COLO668 (cell line): ENCODE data around the gene GNAI2.
"Not testable (repeated sequence)": the region's sequence is repeated elsewhere in the genome, so short reads cannot be mapped to it uniquely, and the experiment has no call there.

Experiments
- DNase-seq: peaks from one replicate; lab custom pipeline; 2025; ENCODE audit not compliant: unreplicated experiment; lab: John Stamatoyannopoulos, UW

GNAI2 gene

DNA sequence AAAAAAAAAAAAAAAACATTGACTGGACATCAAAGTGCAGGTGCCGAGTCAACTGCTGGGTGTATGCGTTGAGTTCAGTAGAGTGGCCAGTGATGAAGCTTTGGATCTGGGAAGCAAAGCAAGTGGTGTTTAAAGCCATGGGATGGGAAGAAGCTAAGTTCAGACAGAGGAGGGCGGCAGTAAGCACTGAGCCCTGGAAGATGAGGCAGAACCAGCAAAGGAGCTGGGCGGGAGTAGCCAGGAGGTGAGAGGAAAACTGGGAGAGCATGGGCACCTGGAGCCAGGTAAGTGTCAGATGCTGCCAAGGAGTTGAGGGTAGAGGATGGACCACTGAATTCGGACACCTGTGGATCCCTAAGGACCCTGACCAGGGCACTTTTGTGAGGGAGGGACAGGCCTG, 11.4 kb upstream of the GNAI2 start:
- DNase-seq: no peak

GRCh38 chr3:50226888-50227389, 9.1 kb upstream of the GNAI2 start:
- DNase-seq: peak; percentile 41

DNA sequence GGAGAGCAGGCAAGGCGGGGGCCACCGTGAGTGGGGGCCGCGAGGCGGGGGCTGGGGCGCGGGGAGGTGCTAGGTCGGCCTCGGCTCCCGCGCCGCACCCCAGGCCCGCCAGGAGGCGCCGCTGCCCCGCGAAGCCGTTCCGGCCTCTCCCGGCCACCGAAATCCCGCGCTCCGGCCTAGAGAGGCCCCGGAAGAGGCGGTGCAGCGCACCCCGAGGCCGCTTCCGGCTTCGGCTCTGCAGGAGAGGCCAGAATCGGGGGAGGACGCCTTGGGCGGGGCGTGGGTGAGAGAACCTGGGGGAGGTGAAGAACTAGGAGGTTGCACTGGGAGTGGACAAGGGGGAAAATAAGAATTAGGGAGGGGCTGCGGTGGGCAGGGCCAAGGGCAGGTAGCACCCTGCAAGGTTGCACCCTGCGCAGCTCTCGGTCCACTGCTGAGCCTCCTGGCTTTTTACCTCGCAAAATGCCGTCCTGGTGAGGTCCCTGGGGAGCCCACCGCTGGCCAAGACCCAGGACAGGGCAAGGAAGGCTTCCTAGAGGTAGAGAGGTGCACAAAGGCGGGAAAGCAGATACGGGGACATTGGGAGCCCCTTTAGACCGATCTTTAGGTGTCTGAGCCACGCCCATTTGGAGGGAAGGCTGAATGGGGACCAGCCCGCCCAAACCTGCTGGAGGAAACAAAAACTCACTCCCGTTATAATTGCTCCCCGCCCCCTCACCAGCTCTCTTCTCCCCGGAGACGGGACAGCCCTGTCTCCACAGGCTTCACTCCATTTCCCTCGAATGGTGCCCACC, 8.4 kb upstream of the GNAI2 start:
- peak; percentile 91 for DNase-seq

GRCh38 chr3:50228184-50228763, 7.7 kb upstream of the GNAI2 start:
- DNase-seq: not testable (repeated sequence)

GRCh38 chr3:50229490-50229889, 6.5 kb upstream of the GNAI2 start:
- no peak for DNase-seq

DNA sequence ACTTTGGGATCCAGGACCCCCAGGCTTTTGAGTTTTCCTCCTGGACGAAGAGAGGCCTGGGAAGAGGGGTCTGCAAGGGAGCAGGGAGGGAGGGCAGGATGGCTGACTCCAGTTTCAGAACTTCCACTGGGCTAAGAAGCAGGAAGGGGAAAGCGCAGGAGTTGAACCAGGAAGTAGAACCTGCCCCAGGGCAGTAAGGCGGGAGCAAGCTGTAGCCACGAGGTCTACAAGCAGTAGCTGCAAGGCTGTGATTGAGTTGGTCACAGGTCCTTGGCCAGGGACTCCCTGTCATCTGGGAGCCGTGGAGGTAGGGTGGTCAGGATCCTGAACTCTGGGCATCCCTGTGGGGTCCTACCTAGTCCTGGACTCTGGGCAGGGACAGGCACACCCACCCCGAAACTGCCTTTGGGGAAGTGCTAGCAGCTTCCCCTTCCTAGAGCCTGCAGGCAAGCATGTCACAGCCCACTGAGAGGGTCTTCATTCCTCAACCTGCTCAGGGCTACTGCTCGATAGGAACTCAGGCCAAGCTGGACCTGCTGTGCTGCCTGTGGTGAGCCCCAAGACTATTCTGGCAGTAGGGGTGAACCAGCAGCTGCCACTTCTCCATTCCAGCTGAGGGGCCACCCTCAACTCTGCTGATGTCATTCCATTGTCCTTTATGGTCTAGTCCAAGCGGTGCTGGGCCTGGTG, 5.8 kb upstream of the GNAI2 start:
- DNase-seq: no peak

GRCh38 chr3:50230794-50231125, 5.2 kb upstream of the GNAI2 start:
- no peak for DNase-seq

DNA sequence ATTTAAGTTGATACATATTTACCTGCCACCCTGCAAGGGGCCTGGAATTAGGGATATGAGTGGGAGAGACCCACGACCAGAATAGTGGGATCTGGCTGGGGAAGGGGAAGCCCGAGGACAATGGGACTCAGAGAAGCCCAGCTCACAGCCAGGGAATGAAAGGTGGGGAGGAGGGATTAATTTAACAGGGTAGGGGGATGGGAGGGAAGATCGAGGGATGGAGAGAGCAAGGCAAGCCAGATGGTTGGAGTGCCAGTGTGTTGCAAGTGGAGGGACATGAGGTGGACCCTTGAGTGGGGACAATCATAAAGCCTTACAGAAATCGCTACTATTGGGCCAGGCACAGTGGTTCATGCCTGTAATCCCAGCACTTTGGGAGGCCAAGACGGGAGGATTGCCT, 4.4 kb upstream of the GNAI2 start:
- DNase-seq: no peak

GRCh38 chr3:50232303-50232702, 3.7 kb upstream of the GNAI2 start:
- DNase-seq: no peak

DNA sequence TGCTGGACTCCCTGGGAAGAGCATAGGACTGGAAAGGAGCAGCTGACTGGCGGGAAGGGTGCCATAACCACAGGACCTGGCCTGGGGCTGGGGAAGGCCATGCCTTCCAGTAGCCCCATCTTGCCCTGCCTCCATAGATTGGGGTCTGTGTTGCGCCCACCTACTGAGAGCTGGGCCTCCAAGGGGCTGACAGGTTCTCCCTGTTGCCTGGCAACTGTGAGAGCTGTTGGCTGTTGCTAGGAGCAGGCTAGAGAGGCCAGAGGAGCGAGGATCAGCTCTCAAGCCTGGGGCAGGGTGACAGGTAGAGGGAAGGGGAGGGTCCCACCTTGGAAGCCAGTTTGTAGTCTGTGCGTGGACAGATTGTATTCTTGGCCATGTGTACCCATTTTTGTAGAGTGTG, 2.8 kb upstream of the GNAI2 start:
- DNase-seq: peak; percentile 6

- no peak for DNase-seq
These were observed 604 bp downstream of the GNAI2 start for GRCh38 chr3:50236484-50237132.

DNA sequence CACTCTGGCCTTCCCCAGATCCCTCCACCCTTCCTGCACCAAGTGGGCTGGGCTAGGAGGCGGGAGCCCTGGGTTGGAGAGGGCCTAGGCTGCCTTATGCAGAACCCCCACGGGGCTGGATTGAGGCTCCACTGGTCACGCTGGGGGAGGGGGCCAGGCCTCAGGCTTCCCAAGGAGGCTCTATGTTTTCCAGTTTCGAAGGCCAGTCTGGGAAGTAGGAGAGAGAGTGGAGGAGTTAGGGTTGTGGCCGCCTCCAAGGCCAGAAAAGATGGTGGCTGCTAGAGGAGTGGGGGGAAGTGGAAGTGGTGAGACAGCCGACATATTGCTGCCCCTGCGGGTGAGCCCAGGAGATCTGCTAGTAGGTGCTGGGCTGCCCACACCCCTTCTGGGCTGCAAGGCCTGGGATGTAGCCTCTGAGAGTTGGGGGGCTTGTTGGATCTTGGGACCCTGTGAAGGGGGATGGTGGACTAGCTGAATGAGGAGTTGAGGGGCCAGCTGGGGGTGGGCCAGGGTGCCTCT, 1.2 kb downstream of the GNAI2 start:
- peak; percentile 22 for DNase-seq

GRCh38 chr3:50237754-50238548, 1.9 kb downstream of the GNAI2 start:
- DNase-seq: peak; percentile 80

DNA sequence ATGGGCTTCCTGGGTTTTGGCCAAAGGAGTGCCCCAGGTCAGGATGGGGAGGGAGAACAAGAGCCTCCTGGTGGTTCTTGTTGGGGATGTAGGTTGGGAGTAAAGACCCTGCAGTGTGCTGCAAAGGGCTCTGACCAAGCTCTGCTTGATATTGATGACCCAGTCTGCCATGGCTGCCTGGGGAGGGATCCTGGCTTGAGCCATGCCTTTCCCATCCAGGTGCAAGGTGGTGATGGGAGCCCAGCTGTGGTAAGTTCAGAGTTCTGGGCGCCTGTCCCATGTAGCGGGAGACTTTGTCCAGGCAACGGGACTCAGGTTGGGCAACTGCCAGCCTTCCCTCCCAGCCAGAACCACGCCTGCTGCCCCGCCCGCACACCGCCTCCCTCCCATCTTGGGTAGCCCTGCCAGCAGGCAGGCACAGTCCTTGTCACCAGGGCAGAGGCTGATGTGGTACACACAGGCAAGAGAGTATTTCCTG, 2.6 kb downstream of the GNAI2 start:
- DNase-seq: peak; percentile 16

- DNase-seq: no peak
These were observed 3.6 kb downstream of the GNAI2 start for GRCh38 chr3:50239649-50240048.

GRCh38 chr3:50241163-50241562, 5.2 kb downstream of the GNAI2 start:
- peak; percentile 23 for DNase-seq

GRCh38 chr3:50241713-50242380, 5.8 kb downstream of the GNAI2 start:
- no peak for DNase-seq

GRCh38 chr3:50242381-50242770, 6.4 kb downstream of the GNAI2 start:
- DNase-seq: no peak

DNA sequence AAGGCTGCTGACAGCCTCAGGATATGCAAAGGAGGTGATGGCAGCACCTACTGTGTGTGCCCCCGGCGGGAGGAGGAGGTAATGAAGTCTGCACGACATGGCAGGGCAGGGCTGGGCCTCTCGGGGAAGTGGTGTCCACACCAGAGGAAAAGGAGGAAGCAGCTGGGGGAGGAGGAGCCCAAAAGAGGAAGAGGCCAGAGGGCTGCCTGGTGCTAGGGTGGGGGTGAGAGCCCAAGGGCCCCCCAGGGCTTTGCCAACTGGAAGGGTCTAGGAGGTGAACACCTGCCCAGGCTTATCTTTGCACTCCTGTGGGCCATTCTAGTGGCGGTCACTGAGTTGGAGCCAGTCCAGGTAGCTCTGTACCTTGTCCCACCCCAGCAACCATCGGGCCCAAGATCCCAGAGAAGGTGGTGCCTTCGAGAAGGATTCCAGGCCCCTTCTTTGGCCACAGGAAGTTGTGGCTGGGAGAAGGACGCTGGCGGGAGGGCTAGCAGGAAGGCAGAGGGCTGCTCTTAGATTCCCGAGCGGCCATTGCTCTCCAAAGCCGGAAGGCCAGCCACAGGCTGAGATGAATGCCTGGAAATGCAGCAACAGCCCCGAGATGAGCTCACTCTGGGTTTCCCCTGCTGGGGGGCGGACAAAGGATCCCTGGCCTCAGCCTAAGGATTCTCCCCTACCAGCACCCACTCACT, 7.0 kb downstream of the GNAI2 start:
- no peak for DNase-seq
